Stimulated activated CD8-positive, alpha-beta memory T cell treated with anti-CD3 and anti-CD28 coated beads, Interleukin-7, amount 100 ng/mL, for 24 hours (primary cell): ENCODE measurements around the gene KCNG2.

Source experiments
- DNase-seq: peaks from one replicate; pipeline ENCODE4 v3.0.0-alpha.2; 2020; ENCODE audit warnings: low read depth

Gene KCNG2

DNA sequence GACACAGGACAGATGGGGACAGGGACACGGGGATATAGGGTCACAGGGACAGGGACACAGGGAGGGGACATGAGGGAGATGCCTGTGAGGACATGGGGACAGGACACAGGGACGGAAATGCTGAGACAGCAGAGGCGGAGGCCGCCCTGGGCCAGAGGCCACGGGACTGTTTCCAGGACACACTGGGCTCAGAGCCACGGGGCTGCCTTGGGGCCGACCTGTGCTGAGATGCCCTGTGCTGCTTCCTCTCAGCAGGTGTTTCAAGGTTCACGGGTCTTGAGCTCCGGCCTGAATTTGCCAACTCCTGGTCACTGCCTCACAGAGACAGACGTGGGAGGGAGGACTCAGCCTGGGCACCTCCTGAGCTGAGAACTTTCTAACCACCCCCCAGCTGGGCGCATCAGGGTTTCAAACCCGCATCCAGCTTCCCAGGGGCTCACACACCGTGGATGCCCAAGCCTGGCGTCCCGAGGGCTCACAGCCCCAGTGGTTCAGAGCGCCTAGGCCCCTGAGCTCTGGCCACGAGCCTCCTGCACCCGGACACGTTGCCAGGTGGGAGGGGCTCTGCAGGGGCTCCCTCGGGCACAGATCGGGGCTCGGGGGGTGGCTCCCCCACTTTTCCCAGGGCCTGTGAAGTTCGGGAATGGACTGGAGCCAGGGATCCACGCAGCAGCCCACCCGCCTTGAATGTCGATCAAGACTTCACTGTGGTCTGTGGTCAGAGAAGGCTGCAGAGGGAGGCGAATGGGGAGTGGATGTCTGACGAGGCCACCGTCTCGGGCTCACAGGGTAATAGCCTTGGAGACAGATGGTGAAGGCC, 89.7 kb downstream of the KCNG2 start:
- DNase-seq: no peak

DNA sequence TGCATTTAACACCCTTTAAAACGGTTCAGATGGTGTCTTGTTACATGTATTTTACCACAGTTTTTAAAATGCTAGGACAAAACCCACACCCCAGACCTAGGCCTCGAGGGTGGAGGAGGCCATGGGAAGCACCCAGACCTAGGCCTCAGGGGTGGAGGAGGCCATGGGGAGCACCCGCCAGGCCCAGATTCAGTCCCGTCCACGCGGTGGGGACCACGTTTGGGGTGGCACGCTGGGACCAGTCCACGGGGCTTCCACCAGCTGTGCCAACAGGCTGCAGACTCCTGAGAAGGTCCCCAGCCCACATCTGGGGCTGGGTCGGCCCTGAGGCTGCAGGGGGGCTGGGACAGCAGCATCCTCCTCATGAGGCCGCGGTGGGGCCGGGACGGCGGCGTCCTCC, 90.3 kb downstream of the KCNG2 start:
- DNase-seq: no peak

DNA sequence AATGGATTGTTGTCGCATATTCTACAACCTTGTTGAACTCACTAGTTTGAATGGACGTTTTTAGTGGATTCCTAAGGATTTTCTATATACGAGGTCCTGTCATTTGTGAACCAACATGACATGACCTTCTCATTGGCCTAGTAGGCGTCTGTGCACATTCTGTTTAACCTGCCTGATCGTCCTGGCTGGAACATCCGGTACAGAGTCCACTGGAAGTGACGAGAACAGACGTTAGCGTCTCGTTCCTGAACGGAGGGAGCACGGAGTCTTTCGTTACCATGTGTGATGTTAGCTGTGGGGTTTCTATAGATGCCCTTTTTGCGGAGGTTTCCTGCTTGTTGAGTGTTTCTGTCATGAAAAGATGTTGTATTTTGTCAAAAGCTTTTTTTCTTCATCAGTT, 91.8 kb downstream of the KCNG2 start:
- DNase-seq: no peak

DNA sequence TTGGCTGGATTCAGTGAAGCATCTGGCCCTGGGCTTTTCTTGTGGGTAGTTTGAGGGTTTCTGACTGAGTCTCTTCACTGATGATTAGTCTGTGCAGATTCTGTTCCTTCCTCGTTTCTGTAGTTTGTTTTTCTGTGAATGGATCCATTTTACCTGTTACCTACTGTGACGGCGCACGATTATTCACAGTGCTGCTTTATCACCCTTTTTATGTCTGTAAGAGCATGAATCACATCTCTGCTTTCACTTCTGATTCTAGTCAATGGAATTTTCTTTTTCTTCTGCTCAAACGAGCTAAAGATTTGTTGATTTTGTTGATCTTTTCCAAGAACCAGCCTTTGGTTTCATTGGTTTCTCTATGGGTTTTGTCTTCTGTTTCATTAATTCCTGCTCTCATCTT, 92.9 kb downstream of the KCNG2 start:
- DNase-seq: no peak

DNA sequence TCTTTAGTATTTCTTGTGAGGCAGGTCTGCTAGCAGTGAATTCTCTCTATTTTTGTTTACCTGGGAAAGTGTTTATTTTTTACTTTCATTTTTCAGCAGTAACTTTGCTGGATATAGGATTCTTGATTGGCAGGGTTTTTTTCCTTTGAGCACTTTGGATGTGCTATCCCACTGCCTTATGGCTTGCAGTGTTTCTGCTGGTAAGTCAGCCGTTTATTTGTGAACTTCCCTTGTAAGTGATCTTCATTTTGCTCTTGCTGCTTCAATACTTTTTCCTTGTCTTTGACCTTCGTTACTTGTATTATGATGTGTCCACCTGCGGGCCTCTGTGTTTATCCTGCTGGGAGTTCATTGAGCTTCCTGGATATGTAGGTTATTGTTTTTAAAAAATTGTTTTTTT, 99.0 kb downstream of the KCNG2 start:
- DNase-seq: no peak

DNA sequence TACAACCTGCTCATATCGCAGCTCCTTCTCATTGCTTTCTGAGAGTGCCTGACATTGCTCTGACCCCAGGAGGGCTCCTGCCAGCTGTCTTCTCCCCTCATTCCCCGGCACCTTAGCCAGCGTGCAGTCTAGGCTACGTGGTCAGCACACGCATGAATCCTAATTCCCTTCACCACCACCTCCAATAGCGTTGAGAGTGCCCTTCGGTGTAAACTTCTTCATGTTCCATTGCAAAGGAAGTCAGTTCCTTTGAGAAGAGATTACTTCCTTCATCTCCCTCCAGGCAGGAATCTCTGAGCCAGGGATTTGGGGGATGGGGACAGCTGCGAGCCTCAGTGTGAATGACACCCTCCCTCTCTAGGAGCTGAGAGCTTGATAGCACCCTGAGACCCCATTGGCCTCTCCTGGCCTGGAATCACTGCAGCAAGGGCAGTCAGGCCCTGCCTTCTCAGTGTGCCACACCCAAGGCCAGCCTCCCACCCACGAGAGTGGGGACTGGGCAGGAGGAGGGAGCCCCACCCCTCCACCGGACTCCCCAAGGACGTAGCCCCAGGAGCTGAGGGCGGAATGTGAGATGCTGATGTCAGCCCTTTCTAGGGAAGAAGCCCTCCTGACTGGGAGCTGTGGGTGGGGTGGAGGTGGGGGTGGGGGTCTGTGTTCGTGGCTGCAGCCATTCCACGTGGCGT, 100.3 kb downstream of the KCNG2 start:
- DNase-seq: no peak

DNA sequence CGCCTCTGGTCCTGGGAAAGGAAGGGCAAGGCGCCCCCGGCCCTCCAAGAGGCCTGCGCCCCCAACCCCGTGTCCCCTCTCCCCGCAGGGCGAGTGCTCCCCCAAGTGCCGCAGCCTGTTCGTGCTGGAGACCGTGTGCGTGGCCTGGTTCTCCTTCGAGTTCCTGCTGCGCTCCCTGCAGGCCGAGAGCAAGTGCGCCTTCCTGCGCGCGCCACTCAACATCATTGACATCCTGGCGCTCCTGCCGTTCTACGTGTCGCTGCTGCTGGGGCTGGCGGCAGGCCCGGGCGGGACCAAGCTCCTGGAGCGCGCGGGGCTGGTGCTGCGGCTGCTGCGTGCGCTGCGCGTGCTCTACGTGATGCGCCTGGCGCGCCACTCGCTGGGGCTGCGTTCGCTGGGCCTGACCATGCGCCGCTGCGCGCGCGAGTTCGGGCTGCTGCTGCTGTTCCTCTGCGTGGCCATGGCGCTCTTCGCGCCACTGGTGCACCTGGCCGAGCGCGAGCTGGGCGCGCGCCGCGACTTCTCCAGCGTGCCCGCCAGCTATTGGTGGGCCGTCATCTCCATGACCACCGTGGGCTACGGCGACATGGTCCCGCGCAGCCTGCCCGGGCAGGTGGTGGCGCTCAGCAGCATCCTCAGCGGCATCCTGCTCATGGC, 101.3 kb downstream of the KCNG2 start:
- no peak for DNase-seq

DNA sequence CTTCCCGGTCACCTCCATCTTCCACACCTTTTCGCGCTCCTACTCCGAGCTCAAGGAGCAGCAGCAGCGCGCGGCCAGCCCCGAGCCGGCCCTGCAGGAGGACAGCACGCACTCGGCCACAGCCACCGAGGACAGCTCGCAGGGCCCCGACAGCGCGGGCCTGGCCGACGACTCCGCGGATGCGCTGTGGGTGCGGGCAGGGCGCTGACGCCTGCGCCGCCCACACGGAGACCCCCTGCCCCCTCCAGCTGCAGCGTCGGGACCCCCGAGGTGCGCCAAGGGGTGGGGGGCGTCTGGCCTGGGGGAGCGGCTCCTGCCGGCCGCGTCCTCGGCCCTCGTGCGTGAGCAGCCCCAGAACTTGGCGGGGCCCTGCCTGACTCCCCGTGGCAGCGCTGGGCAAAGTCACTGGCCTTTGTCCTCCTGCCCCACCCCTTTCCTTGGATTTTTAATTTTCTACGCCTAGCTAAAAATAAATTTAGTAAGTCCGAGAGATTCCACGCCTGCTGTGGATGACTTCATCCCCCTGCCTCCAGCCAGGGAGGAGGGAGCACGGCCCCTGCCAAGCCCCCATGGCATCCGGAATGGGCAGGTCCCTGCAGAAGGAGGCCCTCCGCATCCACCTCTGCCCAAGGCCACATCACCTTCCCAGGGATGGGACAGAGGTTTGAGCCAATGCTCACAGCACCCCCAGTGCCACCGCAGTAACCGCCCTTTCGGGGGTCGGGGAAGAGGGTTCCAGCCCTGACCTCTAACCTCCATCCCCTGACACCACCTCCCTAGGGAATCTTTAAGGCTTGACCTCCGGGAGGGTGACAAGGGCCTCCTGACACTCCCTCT, 102.1 kb downstream of the KCNG2 start:
- no peak for DNase-seq

DNA sequence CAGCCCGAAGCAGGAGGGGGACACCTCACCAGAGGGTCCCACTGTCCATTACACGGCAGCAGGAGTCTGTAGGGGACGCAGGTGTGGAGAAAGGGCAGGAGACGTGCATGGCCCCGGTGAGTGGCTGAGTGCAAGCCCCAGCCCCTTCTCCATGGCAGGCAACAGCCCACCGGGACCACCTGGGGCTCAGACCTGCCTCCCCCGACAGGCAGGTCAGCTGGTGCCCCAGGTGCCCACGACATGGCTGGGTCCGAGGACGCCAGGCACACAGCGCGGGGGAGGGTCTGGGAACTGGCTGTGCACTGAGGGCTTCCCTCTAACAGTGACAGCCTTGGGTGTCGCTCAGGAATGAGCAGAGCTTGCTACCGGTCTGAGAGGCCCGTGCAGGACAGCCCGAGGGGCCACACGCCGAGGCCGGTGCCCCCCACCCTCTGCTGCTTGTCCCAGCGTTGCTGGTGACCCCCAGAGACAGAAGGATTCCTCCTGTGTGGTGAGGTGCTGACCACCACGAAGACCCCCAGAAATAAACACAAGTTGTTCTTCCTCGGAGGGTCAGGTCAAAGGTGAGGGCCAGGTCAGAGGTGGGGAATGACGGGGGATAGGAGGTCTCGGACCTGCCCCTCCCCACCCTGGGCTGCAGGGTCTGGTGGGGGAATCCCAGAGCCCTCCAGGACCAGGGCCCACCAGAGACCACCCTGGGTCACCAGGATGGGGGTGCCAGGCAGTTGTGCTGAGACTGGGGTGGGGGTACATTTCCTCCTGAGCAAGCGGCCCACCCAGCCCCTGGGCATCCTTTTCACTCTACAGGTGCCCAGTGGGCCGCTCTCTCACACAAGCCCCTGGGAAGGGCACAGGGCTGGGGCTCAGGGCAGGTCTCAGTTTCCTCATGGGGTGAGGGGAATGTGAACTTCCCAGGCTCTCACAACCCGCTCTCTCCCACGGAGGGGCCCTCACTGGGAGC, 103.2 kb downstream of the KCNG2 start:
- no peak for DNase-seq

DNA sequence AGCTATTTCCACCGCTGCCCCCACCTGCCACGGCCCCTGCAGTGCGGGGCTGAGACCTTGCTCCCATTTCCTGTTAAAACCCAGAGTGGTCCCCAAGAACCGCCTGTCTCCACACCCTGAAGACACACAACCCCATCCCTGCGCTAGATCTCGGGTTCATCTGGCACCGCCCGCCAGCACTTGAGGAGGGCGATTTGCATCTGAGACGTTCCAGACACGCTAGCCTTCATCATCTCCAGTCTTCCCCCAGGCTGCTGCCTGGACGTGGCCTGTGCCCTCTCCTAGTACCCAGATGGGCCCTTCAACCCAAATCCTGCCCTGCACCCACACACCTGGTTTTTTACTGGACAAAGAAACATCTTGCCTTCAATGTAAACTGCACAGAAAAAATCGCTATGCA, 103.9 kb downstream of the KCNG2 start:
- DNase-seq: no peak

DNA sequence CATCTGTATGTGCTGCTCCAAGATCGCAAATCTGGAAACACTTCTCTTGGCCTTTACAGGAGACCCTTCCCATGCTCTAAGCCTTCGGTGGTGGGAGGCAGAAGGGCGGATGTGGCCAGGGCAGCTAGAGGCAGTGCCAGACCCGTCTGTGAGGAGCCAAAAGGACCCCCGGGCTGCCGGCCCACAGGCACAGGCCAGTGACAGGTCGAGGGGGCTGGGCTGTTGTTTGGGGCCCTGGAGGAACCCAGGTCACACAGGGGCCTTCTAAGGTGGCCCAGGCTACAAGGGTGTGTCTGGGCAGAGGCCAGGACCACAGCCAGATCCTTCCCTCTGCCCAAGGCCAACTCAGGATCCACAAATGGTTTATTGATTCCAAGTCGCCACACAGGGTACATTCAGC, 104.3 kb downstream of the KCNG2 start:
- no peak for DNase-seq

DNA sequence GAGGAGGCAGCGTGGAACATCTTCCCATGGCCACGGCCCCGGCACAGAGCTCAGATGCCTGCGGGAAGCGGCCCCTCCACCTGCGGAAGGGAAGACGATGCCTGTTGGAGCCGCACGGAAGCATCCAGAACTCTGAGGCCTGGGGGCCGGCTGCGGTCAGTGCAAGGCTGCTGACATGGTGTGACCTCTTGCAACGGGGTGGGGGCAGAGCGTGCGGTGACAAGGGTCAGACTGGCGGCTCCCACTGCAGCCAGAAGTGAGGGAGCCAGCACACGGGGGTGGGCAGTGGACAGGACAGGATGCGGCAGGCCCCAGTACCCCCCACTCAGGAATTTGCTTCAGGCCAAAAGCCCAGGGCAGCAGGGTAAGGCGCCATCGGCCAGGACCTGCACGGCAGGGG, 104.9 kb downstream of the KCNG2 start:
- DNase-seq: no peak

DNA sequence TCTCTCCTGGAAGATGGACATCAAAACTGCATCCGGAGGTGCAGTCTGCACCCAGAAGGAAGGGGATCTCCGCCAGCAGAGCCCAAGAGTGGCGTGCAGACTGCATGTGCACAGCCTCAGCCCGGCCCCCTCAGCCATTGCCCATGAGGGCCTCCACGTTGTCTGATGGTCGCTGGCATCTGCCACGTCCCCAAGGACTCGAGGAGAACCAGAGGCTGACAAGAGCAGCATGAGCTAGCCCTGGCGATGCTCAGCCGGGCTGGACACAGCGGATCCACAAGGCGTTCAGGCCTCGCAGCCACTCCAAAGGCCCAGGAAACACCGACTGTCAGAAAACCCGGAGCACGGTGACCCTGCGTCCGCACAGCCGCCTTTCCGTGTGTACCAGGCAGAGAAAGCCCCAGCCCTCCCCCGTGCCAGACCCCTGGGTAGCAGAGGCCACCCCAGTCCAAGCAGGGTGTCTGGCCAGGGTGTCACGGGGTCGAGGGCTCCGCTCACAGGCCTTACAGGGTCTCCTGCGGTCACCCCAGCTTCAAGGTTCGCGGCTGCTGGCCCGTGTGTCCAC, 105.4 kb downstream of the KCNG2 start:
- DNase-seq: no peak

DNA sequence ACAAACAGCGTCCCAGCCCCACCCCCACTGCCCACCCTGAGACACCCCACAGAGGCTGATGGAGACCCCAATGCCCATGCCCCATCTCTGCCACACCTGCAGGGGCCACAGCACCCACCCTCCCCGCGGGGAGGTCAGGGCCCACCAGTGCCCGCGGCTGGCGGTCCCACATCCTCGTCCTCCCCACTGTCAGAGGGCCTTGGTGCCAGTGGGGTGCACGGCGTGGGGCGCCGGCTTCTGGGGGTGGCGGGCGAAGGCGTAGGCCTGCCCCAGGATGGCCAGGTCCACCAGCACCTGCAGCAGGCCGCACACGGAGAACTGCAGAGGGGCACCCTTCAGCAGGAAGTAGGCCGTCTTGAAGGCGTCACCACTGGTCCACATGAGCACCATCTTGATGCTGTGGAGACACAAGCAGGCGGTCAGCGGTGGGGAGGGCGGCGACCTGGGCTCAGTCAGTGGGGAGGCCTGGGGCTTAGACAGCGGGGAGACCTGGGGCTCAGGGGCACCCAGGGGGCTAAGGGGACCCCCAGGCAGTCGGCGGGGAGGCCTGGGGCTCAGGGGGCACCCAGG, 106.1 kb downstream of the KCNG2 start:
- DNase-seq: no peak

DNA sequence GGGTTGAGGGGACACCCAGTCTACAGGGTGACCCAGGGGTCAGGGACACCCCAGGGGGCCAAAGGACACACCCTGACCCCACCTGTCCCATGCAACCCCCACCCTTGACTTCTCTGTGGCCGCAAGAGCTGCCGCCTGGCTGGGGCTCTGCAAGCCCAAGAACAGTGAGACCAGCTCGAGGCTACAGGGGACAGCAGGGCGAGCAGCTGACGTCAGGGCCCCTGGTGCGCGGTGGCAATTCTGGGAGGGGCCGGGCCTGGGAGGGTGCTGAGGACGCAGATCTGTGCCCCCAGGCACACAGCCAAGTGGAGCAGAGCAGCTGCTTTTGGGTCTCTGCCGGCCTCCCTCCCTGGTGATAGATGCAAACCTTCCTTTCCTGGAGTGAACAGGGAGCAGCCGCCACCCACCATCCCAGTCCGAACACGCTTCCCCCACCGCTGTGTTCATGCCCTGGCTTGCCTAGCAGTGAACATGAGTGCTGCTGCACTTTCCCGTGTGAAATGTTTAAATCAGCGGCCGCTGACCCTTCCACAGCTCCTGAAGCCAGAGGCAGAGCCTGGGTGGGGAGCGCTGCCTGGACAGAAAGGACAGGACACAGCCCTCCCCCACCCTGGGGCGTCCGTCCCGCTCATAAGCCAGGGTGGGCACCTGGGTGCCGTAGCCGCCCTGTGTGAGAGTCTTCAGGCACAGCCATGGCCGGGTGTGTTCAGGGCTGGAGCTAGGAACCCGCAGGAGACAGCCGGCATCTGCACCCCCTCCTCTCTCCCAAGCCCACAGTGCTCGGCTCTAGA, 106.8 kb downstream of the KCNG2 start:
- no peak for DNase-seq

DNA sequence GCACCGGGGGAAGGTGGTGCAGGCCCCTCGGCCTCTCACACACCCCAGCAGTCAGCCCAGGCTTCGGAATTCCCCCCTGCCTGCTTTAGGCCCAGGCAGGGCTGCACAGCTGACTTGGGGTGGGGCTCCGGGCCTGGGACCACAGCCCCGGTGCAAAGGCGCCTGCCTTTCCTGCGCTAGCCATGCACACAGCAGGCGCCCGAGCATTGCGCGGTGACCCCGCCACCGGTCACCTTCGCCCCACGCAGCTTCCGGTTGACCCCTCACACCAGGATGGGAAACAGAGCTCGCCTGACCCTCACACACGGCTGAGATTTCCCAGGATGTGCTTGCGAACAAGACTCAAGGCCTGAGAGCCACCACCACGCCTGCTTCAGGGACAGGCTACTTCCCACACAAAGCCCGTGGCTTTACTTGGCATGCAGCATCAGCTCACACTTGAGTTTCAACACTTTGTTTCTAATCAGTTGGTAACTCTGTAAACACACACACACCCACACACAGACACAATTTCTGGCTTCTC, 107.7 kb downstream of the KCNG2 start:
- DNase-seq: no peak

DNA sequence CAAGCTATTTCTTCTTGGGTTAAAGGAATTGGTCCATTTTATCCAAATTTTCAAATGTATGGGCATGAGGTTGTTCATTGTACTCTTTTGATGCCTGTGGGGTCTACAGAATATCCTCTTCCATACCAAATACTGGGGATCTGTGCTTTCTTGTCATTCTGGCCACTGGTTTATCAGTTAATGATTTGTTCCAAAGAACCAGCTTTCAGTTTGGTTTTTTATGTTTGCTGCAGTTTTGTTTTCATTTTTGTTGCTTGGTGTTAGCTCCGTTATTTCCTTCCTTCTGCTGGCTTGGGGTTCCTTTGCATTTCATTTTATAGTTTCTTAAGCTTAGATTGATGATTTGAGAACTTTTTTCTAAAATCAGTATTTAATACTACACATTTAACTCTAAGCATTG, 108.3 kb downstream of the KCNG2 start:
- DNase-seq: no peak

DNA sequence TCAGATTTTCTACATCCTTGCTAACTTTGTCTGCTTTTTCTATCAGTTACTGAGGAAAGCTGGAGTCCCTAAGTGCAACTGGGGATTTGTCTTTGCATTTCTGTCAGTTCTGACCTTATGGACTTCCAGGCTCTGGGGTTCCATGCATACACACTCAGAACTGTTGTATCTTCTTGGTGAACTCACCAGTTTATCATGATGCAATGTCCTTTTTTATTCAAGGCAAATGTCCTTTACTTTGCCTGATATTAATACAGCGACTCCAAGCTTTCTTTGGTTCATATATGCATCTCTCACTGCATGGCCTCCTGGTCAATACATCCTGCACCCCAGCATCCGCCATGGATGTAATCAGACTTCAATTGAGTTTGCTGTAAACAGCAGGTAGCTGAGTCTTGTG, 109.0 kb downstream of the KCNG2 start:
- DNase-seq: no peak

DNA sequence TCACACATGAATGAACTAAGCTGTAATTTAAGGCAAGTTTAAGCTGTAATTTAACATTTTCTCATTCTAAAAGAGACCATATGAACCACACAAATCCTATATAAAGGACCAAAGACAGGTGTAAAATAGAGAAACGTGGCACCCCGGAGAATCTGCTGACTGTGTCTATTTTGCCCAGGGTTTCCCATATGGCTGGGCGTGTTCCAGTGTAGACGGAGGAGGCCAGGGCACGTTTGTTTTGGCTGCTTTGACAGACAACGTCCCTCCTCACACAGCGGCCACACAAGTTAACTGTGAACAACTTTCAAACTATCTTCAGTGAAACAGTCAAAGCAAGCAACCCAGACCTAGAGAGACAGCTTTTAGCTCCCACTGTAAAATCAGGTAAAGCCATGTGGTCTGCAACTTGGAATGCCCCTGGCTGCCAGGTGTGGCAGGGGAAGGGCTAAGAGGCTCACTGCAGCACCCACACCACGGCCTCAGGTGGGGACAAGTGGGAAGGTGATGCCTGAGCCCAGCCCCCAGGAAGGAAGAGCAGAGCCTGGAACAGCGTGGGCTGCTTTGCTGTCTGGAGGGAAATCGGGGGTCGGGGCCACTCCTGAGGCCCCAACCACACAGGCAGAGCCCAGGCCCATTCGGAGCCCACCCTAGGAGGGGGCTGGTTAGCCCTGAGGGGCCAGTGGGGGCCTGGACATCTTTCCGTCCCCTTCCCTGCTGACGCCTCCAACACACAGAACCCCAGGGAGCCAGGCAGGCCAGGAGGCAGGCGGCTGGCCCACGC, 113.0 kb downstream of the KCNG2 start:
- no peak for DNase-seq
